ENCODE results near the gene ZMYND8. TPM values are rescaled to one million over a fixed set of nuclear protein-coding genes. Genes with fewer than 3 reads are reported as not detected.

ZMYND8 gene
- total and polyA plus RNA-seq, 2 of the 8 experiments (the other 6 are each of a cell fraction or from before 2014, with no cell fraction given), result 50.5 to 163 TPM

GRCh38 chr20:47243532-47244305 lies 112.8 kb downstream of the ZMYND8 start:
- H3K36me3 ChIP-seq (ENCODE audit: control insufficient read depth in 2 of 4, insufficient read depth in 4 of 4, low read length in 3 of 4), result peaks cover 38 to 84% (median 64%) of the 10 kb centered on the region in 4 experiments
- POLR2A ChIA-PET (ENCODE audit: partially characterized antibody), result interaction anchor here (1.0 kb wide), 1 partner anchor 9 kb away, joined by 4 read pairs; no protein-coding TSS in a partner anchor
- H3K27ac ChIP-seq (ENCODE audit: low read depth, low read length), result no peak overlapping the region
- H2BK120ac ChIP-seq (replicated peaks; ENCODE audit: low read depth, low read length), result no peak overlapping the region
- no peak for TF ChIP-seq TCF12 (IDR thresholded peaks at IDR 0.05; ENCODE audit: low read depth, low read length)
- H3K79me1 ChIP-seq (ENCODE audit: low read depth, low read length), result peaks cover 10% of the 10 kb centered on the region; the same call in 1 of the 2 replicates
- H4K91ac ChIP-seq (replicated peaks; ENCODE audit: insufficient read length, low read length), result no peak overlapping the region
- FAIRE-seq, result no peak
- peaks cover 0 to 50% of the 10 kb centered on the region in 2 experiments; a peak in 3 of 4 replicates for H3K79me2 ChIP-seq (ENCODE audit: control insufficient read depth in 1 of 2, insufficient read depth in 2 of 2, low read length in 2 of 2)
- no peak overlapping the region for H3K9ac ChIP-seq (replicated peaks in 1 of 4; ENCODE audit: extremely low read depth in 1 of 4, low read depth in 3 of 4, low read length in 3 of 4)
- no peak for DNase-seq (ENCODE audit: low read depth in 1 of 2, low spot score in 2 of 2)
- peaks cover 7 to 8% of the 10 kb centered on the region in 2 experiments for H4K20me1 ChIP-seq (replicated peaks in 1 of 2; ENCODE audit: control insufficient read depth in 1 of 2, insufficient read depth in 2 of 2, low read length in 2 of 2)
- no peak overlapping the region for H3K14ac ChIP-seq (ENCODE audit: insufficient read length)
- no peaks in the 10 kb centered on the region for H3K27me3 ChIP-seq (replicated peaks in 1 of 4; ENCODE audit: control insufficient read depth in 3 of 4, extremely low read depth in 1 of 4, insufficient read depth in 3 of 4, low read length in 3 of 4)
- H3K4me1 ChIP-seq (replicated peaks in 1 of 4; ENCODE audit: control insufficient read depth in 3 of 4, insufficient read depth in 4 of 4, low read length in 3 of 4), result no peaks in the 10 kb centered on the region
- no peak overlapping the region for H2AK5ac ChIP-seq (ENCODE audit: low read depth, low read length)
- CTCF ChIA-PET (ENCODE audit: partially characterized antibody), result interaction anchor here (0.6 to 2.3 kb wide), 8 partner anchors 13 to 370 kb away, joined by 3 to 8 read pairs (median 4); no protein-coding TSS in a partner anchor
- H3K4me2 ChIP-seq (ENCODE audit: insufficient read depth in 1 of 2, low read depth in 2 of 2, low read length in 2 of 2), result no peak overlapping the region
- H2BK5ac ChIP-seq (ENCODE audit: low read depth, low read length), result no peak overlapping the region
- H2BK15ac ChIP-seq (ENCODE audit: low read length), result no peak overlapping the region
- no peak overlapping the region for H2BK20ac ChIP-seq (ENCODE audit: low read length)
- no peak overlapping the region for H4K5ac ChIP-seq (ENCODE audit: insufficient read length, low read depth, low read length)
- 88% methylated on average over 3 of the region's 3 CpGs; no CpG with 5 or more reads in 1 of the 2 experiments for WGBS, 2 experiments (ENCODE audit: extremely low coverage in 1 of 2, insufficient coverage in 1 of 2, insufficient read length in 1 of 2, insufficient replicate concordance in 2 of 2, low coverage in 1 of 2, low lambda C conversion rate in 2 of 2, missing lambda C conversion rate in 1 of 2)
- no peak overlapping the region for H3K4me3 ChIP-seq (ENCODE audit: extremely low read depth in 1 of 4, insufficient read depth in 2 of 4, low read depth in 3 of 4, low read length in 4 of 4)
- H2BK12ac ChIP-seq (ENCODE audit: low read depth, low read length), result no peak overlapping the region
- H3K9me3 ChIP-seq (ENCODE audit: insufficient read depth in 2 of 2, low read depth in 1 of 2, low read length in 1 of 2), result no peaks in the 10 kb centered on the region
- H2AFZ ChIP-seq (ENCODE audit: low read length), result no peak overlapping the region
- no peak overlapping the region for H3K56ac ChIP-seq (replicated peaks; ENCODE audit: insufficient read length, low read depth, low read length)
- no peak overlapping the region for H3K4ac ChIP-seq (replicated peaks; ENCODE audit: insufficient read length, low read depth, low read length)
- H4K8ac ChIP-seq (ENCODE audit: extremely low read depth, insufficient read depth, low read length), result no peak overlapping the region
- H3K23me2 ChIP-seq (ENCODE audit: low read depth, low read length), result no peaks in the 10 kb centered on the region
- no peak overlapping the region for H3K18ac ChIP-seq (ENCODE audit: extremely low read depth, low read length)
- H3K23ac ChIP-seq (ENCODE audit: insufficient read length), result no peak overlapping the region

Measured in H1 (cell line).